Activated naive CD4-positive, alpha-beta T cell treated with Interleukin-2 at 50 U/mL for 16 hours (primary cell): Measurements from ENCODE around the gene MIGA1.

Experiments
- DNase-seq: peaks from one replicate; pipeline ENCODE4 v3.0.0-alpha.2; 2020

Gene MIGA1

GRCh38 chr1:77925956-77926355 is 146.5 kb downstream of the MIGA1 start:
- no peak for DNase-seq

- DNase-seq, result no peak
These were observed 147.3 kb downstream of the MIGA1 start for GRCh38 chr1:77926561-77927357.

DNA sequence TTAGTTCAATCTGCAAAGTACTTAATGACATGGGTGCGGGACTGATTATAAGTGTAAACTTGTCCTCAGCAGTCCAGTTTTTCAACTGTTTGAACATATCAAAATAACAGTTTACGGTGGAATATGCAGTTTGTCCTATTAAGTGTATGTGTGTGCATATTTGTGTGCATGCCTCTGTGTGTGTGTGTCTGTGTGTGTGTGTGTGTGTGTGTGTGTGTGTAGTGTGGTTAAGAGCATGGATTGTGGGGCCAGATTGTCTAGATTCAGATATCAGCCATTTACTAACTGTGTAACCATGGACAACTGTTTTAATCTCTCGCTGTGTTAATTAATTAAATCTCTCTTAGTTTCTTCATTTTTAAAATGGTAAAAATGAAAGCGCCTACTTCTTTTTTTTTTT is 148.0 kb downstream of the MIGA1 start:
- DNase-seq, result no peak
